ENCODE results near the gene ADD3. TPM values are rescaled to one million over a fixed set of nuclear protein-coding genes. Genes with fewer than 3 reads are reported as not detected.

Gene ADD3
- total and polyA plus RNA-seq, 8 donors = 62.0 to 362 (median 322) TPM

GRCh38 chr10:109976681-109977080 is 31.1 kb upstream of the ADD3 start:
- TF ChIP-seq CTCF (IDR thresholded peaks at IDR 0.05) = no peak
- Histone ChIP-seq H3K4me1 (peaks cover under 1 to 5% of the 10 kb centered on the region in 2 donors), H3K4me3 (no peak overlapping the region), H3K27ac (no peak overlapping the region), H3K36me3 (no peaks in the 10 kb centered on the region), H3K9me3 (no peaks in the 10 kb centered on the region), H3K27me3 (no peaks in the 10 kb centered on the region)
- DNase-seq = no peak
- intact Hi-C loops (cut with DNase I) = no loop called here
- no peak for ATAC-seq

- no peak for TF ChIP-seq CTCF (IDR thresholded peaks at IDR 0.05)
- Histone ChIP-seq H3K4me1 (peaks cover 5 to 9% of the 10 kb centered on the region in 2 donors), H3K36me3 (no peaks in the 10 kb centered on the region), H3K27me3 (no peaks in the 10 kb centered on the region), H3K27ac (no peak overlapping the region), H3K9me3 (no peaks in the 10 kb centered on the region), H3K4me3 (no peak overlapping the region)
- ATAC-seq (no peak), DNase-seq (no peak)
- intact Hi-C loops (cut with DNase I) = no loop called here
Observed at GRCh38 chr10:109977382-109977806, 30.4 kb upstream of the ADD3 start.

GRCh38 chr10:109978481-109978880 is 29.3 kb upstream of the ADD3 start:
- intact Hi-C loops (cut with DNase I) = no loop called here
- DNase-seq (no peak), ATAC-seq (peak; percentile 61)
- Histone ChIP-seq H3K4me1 (peaks cover 5 to 9% of the 10 kb centered on the region in 2 donors), H3K27ac (no peak overlapping the region), H3K9me3 (no peaks in the 10 kb centered on the region), H3K4me3 (no peak overlapping the region), H3K27me3 (no peaks in the 10 kb centered on the region), H3K36me3 (no peaks in the 10 kb centered on the region)
- peak; percentile 67 to 77 for TF ChIP-seq CTCF (IDR thresholded peaks at IDR 0.05)

GRCh38 chr10:109979215-109979614 is 28.6 kb upstream of the ADD3 start:
- no peak overlapping the region for H3K4me3 ChIP-seq
- H3K9me3 ChIP-seq = no peaks in the 10 kb centered on the region
- no peak for DNase-seq
- H3K27me3 ChIP-seq = no peaks in the 10 kb centered on the region
- H3K4me1 ChIP-seq = peaks cover 5 to 9% of the 10 kb centered on the region in 2 donors
- no peak for ATAC-seq
- TF ChIP-seq CTCF (IDR thresholded peaks at IDR 0.05) = no peak
- intact Hi-C loops (cut with DNase I) = no loop called here
- peak overlapping the region in 1 of 2 donors; percentile 51 for H3K27ac ChIP-seq
- H3K36me3 ChIP-seq = no peaks in the 10 kb centered on the region

GRCh38 chr10:109981650-109982049 is 26.1 kb upstream of the ADD3 start:
- Histone ChIP-seq H3K27me3 (no peaks in the 10 kb centered on the region), H3K4me3 (no peak overlapping the region), H3K27ac (peak overlapping the region; percentile 35 to 46), H3K9me3 (peaks cover 0 to 6% of the 10 kb centered on the region in 2 donors), H3K4me1 (peaks cover 5 to 9% of the 10 kb centered on the region in 2 donors), H3K36me3 (no peaks in the 10 kb centered on the region)
- ATAC-seq (peak; percentile 43), DNase-seq (no peak)
- intact Hi-C loops (cut with DNase I) = no loop called here
- TF ChIP-seq CTCF (IDR thresholded peaks at IDR 0.05) = no peak

All from left lung (tissue), 10 donors.